Measurements from ENCODE around the gene MMP21.

Gene MMP21

DNA sequence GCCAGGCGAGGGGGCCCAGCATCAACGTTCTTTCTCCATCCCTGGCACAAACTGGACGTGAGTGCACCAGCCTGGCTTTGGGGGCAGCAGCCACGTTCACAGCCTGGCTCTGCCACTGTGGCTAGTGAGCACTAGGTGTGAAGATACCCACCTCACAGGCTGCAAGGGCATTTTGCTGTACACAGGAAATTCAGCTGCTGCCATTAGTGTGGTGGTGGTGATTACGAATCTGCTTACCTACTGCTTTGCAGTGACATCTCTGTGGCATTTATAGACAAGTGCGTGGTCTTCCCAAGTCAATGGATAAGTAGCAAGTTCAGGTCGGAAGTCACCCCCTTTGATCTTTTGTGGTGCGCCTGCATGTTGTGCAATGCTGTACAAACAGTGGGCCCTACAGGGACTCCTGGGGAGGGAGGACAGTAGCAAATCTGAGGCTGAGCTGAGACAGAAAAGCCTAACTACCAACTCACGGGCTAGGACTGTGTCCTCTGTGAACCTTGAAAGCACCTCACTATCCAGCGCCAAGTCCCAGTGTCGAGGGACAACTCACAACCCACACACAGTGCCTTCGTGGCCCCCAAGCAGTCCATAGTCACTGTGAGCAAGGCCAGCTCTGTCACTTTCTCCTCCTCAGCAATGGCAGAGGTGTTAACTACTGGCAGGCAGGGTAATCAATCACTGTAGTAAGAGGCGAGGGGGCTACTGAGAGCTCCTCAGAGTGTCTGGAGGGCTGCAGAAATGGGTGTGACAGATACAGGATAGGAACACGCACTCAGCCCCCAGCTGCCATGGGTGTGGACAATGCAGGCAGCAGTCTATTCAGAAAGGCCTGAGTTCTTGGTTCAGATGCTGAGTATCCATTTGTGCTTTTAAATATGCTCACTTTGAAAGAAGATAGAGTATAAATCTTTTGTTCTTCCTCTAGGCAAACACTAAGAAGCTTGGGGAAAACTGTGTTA is 17.0 kb upstream of the MMP21 start:
- DNase-seq: no peak

DNA sequence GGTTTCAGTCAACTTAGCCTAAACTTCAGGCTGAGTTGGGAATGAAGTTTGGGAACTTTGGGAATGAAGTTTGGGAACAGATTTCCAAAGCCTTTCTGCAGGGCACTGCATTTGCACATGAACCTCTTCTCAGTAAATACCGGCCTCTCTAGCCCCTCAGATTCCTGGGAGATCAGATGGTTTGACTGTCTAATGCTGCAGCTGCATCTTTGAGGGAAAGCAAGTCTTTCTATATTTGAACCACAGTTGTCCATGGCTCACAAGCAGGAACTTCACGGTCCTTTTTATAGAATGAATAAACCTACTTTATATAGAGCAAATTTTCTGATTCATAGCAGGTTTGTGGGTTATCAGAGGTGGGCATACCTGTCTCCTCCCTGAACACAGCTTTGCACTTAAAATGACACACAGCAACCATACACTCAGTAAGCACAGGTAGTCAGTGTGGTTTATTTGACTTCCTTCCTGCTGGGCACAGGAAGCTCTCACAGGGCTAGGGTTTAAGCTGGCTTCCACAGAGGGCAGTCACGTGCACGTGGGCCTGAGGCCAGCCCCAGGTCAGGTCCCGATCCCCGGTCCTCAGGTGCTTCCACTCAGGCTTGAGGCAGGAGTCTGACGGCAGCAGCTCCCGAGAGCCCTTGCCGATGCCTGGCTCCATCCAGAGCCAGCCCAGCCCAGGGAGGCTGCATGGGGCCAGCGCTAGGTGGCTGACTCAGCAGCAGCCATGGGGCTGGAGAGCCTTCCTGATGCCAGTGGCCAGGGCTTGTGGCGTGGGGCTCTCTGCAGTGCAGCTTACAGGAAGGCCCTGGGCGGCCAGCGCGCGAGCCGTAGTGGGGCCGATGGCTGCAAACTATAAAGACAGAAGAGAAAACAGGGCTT is 12.8 kb upstream of the MMP21 start:
- DNase-seq: no peak

DNA sequence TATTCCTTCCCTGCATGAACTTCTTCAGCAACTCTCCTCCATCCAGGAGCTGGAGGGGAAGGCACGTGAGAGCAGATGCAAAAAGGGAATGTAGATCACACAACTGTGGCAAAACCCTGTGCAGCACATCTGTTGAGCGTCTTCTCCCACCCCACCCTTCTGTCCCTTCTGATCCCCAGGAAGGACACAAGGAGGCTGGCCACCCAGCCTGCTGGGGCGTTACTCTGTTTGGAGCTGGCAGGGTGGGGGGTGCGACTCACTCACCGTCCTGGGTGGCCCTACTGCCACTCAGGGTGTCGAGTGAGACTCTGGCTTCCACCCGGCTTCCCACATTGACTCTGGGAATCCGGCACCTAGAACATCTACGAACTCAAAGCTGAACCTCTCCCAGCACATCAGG is 10.2 kb upstream of the MMP21 start:
- DNase-seq: no peak

DNA sequence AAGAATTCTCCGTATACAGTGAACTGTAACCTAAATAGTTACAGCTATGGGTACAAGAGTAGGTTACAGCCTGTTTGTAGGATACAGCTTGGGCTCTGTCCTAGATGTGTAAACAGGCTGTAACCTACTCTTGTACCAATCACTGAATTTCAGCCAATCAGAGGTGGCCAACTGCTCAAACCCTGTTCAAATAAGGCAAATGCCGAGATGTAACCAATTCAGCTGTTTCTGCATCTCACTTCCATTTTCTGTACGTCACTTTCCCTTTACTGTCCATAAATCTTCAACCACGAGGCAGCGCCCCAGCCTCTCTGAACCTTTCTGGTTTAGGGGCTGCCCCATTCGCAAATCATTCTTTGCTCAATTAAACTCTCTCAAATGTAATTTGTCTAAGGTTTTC is 8.3 kb upstream of the MMP21 start:
- no peak for DNase-seq

DNA sequence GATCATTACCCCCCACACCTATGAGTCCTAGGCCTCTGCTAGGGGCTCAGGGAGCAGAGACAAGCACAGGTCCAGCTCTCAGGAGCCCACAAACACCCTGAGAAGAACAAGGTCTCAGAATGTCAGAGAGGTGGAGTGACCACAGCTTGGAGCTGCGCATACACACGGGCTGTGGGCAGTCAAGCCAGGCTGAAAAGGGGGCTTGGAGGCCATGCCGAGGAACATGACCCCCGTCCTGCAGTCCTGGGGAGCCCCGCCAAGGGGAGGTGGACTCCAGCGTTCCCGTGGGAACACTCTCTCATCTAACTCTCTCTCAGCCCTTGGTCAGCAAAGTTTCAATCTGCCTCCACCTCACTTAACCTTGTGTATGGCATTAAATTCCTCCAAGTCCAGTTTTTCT is 7.8 kb upstream of the MMP21 start:
- DNase-seq: no peak

DNA sequence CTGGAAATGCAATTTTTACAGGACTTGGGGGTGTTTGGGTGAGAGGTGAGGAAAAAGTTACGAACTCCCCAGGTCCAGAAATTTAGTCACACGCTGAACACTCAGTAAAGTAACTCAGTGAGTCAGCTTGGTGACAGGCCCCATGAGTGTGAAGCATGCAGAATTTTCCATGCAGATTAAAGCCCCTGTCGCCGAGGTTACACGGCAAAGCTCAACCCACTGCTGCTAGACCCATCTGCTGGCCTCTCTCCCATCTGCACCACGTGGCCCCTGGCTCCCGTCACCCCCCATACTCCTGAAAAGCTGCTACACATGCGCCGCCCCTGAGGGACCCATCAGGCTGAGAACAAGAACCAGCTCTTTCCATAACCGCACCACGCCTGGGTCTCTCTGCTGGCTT is 7.0 kb upstream of the MMP21 start:
- no peak for DNase-seq

DNA sequence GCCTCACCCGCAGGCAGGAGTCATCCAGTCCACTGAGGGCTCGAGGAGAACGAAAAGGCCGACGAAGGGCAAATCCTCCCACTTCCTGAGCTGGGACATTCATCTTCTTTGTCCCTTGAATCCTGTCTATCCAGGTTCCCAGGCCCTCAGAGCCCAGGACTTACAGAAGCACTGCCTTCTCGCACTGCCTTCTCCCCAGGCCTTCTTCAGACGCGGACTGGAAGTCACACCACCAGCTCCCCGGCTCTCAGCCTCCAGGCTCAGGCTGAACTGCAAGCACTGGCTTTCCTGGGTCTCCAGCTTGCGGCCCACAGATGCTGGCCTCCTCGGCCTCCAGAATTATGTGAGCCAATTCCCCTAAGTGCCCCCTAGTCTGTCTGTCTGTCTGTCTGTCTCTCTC is 6.4 kb upstream of the MMP21 start:
- no peak for DNase-seq

DNA sequence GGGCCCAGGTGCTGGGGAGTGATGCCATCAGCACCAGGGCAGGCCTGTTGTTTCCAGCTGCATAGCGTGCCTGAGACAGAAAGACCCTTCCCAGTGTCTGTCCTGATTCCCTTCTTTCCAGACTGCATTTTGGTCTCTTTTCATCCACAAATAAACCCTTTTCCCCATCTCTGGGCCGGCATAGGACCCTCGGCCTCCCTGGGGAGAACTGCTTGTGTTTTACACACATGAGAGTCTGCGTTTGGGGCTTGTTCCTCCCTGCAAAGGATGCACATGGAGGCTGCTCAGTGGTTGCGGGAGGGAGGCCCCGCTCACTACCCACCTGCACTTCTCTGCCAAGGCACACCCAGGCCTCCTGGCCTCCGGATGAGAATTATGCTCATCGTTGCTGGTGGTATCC is 5.8 kb upstream of the MMP21 start:
- no peak for DNase-seq

DNA sequence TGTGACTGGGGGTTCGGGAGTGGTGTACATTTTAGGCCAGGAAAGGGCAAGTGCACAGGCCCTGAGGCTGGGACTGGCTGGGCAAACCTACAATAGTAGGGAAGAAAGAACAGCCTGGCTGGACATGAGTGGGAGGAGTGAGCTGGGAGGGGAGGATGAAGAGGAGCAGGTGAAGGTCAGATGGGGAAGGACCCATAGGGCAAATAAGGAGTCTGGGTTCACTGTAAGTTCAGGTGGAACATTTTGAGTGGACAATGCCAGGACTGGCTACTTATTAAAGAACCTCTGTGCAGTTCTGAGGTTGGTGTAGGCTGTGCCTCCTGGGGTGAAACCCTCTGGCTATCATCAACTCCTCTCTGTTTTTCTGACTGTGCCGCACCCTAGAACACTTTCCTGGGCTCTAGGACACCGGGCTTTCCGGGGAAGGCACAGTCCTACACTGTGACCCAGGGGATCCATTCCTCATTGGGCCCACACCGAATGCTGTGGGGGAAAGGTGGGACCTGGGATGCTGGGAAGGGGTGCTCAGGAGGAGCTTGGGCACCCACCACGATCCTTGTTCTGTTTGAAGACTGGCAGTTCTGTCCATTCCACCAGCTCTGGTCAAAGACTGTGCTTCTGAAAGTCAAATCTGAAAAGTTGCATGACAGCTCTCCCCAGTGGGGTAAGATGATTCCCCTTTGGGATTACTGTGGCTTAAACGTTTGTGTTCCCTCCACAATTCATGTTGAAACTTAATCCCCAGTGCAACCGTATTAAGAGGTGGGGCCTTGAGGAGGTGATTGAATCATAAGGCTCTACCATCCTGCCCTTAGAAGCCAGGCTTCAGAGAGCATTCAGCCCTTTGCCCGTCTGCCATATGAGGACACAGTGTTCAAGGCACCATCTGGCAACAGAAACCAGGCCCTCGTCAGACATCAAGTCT is 4.0 kb upstream of the MMP21 start:
- DNase-seq: no peak

DNA sequence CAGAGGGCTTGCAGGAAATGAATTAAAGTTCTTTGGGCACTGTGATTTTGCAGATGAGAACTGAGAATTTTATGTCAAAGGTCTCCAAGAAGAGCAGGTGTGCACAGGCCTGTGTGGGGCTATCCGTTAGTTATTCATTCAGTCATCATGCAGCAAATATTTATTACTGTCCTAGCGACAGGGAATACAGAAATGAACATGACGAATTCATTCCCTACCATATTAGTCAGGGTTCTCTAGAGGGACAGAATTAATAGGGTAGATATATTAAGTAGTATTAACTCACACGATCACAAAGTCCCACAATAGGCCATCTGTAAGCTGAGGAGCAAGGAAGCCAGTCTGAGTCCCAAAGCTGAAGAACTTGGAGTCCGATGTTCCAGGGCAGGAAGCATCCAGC is 2.9 kb upstream of the MMP21 start:
- DNase-seq: no peak

DNA sequence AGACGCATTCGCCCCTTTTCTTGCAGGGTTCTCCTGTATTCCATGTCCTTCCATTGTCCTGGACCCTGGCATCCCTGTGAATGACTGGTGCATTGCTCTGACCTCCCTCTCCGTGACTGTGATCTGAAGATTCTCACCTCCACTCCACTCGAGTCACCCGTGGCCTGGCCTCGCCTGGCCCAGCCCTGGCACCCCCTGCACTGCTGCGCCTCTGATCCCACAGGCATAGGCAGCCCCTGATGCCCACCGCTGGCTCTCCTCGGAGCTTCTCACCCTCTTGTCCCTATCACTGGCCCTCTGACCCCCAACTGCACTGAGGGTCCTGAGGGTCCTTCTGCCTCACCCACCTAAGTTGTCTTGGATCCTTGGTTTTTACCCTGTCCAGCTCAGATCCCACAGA is 2.2 kb upstream of the MMP21 start:
- no peak for DNase-seq

DNA sequence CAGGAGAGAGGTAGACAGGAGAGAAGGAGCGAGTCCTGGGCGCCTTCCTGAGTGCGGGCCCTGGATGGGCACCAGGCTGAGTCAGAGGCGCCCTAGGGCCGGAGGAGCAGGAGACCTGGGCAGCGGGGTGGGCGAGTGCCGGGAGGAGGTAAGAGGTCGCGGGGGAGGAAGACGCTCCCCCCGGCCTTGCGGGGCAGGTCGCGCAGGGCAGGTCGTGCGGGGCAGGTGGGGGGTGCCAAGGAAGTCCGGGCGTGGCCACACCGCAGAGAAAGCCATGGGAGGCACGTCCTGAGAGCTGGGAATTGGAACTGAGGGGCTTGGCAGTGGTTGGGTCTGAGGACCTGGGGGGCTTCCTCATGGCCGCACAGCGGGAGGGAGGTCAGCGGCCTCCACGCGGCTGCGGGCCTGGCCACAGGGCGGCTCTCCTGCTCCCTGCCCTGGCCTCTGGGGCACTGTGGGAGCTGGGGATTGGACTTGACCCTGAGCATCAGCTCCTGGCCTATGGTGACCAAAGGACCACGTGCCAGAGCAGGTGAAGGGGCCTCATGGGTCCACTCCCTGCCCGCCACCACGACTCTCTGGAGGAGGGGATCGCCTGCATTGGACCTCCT is 935 bp downstream of the MMP21 start:
- no peak for DNase-seq

DNA sequence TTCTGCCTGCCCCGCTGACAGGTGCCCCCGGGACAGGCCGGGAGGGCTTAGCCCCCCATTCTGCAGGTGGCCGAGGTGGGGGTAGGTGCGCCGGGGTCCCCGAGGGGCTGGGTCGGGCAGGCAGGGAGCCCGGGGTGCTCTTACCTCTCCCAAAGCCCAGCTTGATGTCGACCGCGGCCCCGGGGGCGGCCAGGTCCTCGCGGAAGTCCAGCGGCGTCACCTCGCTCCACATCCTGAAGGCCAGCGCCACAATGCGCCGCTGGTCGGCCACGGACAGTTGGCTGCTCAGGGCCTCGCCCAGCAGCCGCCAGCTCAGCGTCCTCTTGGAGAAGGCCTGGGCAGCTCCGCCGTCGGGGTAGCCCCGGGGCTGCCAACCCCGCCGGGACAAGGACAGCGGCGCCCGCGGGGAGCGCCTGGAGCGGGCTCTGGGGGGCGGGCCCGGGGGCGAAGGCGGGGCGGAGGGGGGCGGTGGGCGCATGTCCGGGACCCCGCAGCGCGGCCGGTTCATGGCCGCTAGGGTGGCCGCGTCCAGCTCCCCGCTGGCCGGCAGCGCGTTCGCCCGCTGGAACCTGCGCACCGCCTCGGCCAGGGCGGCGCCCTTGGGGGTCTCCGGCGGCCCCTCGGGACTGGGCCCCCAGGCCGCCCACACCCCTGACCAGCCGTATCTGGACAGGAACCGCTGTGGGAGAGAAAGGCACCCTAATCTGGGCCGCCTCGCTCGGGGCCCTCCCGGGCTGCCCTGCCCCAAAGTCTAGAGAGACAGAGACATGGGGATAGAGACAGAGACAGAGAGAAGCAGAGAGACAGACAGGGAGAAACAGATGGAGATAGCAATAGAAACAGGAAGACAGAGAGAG is 1.7 kb downstream of the MMP21 start:
- no peak for DNase-seq

DNA sequence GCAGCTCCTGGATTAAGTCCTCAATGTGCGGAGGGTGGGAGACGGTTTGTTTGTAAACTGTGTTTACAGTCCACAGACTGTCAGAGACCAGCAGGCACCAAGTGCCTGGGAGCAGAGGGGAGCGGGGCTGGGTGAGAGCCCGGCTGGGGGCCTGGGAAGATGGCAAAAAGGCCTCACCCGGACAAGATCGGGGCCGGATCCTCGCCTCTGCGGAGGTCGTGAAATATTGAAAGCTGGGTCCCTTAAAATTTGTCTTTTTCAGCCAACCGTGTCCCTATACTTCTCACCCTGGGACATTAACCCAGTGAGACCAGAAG is 2.8 kb downstream of the MMP21 start:
- no peak for DNase-seq

DNA sequence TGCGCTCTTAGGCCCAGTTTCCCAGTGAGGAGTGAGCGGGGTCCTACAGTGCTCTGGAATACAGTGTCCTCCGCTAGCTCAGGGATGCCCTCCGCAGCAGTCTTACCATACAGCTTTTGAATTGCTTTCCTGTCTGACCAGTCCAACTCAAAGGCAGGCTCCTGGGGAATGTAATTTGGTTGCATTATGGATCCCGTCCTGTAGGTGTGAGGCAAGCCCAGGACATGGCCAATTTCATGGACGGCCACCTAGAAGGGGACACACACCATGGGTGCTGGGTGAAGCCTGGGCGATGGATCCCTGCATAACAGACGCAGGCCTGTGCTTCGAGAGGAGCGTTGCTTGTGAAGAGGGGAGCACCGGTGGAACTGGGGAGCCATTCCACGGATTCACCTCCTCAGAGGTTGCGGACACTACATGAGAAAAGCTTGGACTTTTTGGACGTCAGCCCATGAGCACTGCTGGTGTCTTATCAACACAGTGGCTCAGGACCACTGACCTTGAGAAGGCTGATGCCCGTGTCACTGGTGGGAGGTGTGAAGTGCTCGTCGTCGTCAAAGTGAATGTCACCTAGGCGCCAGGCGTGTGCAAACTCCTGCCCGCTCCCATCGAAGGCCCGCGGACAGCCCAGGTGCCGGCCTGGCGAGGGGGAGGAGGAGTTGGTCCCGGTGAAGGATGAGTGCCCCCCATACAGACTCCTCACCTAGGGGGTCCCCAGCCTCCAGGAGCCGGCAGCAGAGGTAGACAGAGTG is 3.3 kb downstream of the MMP21 start:
- no peak for DNase-seq

DNA sequence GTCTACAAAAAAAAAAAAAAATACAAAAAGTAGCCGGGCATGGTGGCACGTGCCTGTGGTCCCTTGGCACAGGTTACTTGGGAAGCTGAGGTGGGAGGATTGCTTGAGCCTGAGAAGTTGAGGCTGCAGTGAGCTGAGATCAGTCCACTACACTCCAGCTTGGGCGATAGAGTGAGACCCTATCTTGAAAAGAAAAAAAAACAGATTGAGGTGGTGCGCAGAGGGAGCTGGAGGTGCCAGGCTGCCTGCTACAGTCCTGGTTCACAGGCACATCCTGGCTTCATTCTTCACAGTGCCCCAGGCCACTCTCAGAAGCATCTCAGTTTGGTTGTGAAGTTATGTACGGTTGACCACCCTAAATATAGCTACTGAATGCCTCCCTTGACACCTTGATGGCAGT is 4.8 kb downstream of the MMP21 start:
- DNase-seq: no peak

DNA sequence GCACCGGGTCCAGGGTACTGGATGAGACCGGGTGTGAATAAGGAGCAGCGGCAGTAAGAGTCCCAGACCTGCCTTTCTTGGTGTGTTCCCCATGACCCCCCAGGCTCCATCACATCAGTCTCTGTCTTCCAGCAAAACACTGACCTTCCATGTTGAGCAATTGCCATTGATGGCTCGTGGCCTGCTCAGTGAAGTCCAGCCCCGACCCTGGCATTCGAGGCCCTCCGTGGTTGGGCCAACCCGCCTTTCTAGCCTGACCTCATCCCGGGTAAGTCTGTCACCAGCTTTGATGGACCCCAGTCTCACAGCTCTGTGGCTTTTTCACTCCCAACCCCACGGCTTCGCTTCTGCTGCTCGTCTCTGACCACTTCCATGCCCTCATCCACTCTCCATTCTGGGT is 6.4 kb downstream of the MMP21 start:
- no peak for DNase-seq

DNA sequence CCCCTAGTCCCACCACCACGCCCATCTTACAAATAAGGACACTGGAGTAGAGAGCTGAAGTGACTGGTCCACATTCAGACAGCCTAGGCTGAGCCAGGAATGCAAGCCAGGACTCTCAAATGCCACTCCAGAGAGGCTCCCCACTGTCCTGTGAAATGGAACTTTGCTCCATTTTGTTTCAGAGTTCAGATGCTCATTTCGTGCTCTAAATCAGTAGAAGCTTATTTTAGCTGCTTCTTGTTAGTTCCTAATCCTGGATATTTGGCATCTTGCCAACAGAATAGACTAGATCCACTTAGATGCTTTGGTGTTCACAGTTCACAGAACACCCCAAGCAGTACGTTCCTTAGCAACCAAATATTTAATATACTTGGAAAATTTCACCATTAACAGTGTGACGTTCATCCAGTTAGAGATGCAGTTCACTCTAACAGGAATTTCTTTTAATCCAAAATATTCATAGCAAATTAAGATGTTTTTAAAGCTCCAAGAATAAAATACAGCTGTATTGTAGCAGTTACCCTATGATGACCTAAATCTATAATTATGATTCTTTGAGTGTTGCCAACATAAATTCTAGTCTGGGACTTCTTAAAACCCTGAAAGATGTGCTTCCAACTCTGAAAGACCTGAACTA is 7.3 kb downstream of the MMP21 start:
- no peak for DNase-seq

DNA sequence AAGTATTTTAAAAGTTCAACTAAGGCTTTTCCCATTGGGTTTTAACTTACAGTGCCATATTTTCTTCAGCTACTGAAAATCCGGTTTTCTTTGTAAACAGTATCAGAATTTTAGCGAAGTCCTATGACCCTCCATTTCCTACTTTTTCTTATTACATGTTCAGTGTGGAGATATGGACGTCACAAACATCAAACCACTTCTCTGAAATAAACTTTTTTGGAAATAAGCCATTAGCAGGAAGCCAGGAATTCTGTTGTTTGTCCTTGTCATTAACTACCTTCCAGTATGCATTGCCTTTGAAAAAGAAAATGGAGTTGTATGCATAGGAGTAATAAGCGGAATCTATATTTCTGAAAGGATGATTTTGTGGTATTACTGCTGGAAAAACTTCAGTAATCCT is 9.1 kb downstream of the MMP21 start:
- no peak for DNase-seq

DNA sequence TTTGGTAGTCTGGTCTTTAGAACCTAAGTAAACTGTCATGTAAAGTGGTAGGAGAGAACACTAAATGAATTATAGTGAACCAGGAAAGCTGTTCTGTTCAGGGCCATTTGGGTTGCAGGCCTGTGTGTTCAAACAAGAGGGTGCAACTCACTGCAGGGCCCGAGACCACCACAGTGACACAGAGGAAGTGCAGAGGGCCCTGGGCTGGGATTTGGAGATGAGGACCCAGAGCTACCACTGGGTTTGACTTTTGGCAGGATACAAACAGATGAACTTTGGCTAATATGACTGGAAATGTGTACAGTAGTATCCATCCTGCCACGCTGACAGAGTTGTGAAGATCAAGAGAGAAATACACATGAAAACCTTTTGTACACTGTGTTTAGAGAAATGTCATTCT is 9.8 kb downstream of the MMP21 start:
- DNase-seq: no peak

Measured in NCI-H187 treated with DMSO at 0.1 percent for 48 hours (cell line).